SK-N-MC (cell line): ENCODE data around the gene DCLK3.

ENCODE experiments used
- DNase-seq: peaks from one replicate; pipeline ENCODE4 v3.0.0-alpha.2; 2011; ENCODE audit warnings: low read depth, low spot score
- H3K27ac ChIP-seq: fragments of 200-600 bp; sonication (generic); 2 replicates; pipeline ENCODE4 v1.5.1; 2016; ENCODE audit warnings: mixed run types
- H3K36me3 ChIP-seq: fragments of 200-600 bp; sonication (generic); 2 replicates; pipeline ENCODE4 v1.6.1; 2017; ENCODE audit warnings: antibody characterized with exemption, low read length, mixed read lengths; ENCODE audit not compliant: insufficient read depth
- H3K4me3 ChIP-seq: fragments of 200-600 bp; sonication (generic); 2 replicates; pipeline ENCODE4 v1.5.1; 2016
- H3K9ac ChIP-seq: fragments of 200-600 bp; sonication (generic); 2 replicates; pipeline ENCODE4 v1.8.0; 2017; ENCODE audit warnings: mixed run types, mixed read lengths; ENCODE audit not compliant: insufficient read length
- H3K9me3 ChIP-seq: fragments of 200-600 bp; sonication (generic); 2 replicates; pipeline ENCODE4 v1.6.1; 2017; ENCODE audit warnings: low read depth, mild to moderate bottlenecking, antibody characterized with exemption, low read length, moderate library complexity, mixed read lengths
- EZH2 ChIP-seq: fragments of 200-600 bp; sonication (generic); IDR thresholded peaks from one replicate; pipeline ENCODE4 v1.6.1; 2017; ENCODE audit warnings: antibody characterized with exemption
- FOXP2 ChIP-seq: optimal IDR thresholded peaks from 2 replicates; pipeline ENCODE3; 2011; ENCODE audit warnings: mild to moderate bottlenecking, moderate library complexity; ENCODE audit not compliant: insufficient read depth; ENCODE audit errors: extremely low read length, control extremely low read depth
- POLR2AphosphoS5 ChIP-seq: IDR thresholded peaks from 2 replicates; pipeline ENCODE4 v1.6.1; 2012; ENCODE audit warnings: mild to moderate bottlenecking, low read depth, low read length, borderline replicate concordance

The DCLK3 gene

DNA sequence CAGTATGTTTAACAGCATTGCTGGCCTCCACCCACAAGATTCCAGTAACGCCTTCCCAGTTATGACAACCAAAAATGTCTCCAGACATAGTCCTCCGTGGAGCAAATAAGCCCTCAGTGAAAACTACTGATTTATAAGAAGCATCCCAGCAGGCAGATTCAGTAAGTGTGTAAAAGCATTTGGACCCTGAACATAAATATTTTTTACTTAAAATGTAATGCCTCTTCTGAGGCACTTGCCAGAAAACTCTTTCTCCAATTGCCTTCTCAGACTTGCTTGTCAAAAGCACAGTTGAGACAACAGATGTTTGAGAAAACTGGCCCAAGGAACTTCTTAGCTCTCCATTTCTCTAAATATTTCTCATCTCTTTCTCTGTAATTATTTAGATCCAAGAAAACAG lies 31.8 kb upstream of the DCLK3 start:
- no peak overlapping the region for H3K4me3 ChIP-seq
- H3K9ac ChIP-seq: no peak overlapping the region
- H3K27ac ChIP-seq: no peak overlapping the region
- no peaks in the 10 kb centered on the region for H3K9me3 ChIP-seq
- TF ChIP-seq FOXP2 (no peak), EZH2 (no peak), POLR2AphosphoS5 (no peak)
- no peaks in the 10 kb centered on the region for H3K36me3 ChIP-seq
- no peak for DNase-seq

DNA sequence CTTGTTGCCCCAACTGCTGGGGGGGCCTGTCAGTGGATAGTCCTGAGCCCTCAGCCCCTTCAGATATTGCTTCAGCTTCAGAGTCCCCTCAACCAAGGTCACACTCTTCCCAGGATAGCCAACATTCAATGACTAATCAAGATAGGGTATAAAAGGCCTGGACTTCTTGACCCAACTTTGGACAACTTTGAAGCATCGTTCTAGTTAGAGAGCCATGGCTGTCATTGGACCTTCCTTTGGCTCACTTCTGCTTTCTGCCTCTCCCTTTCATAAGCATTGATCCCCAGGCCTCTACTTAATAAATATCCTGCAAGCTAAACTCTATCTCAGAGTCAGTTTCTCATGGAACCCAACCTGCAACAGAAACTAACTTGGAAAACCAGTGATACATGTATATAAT lies 31.3 kb upstream of the DCLK3 start:
- no peak overlapping the region for H3K4me3 ChIP-seq
- H3K9me3 ChIP-seq: no peaks in the 10 kb centered on the region
- no peak for TF ChIP-seq EZH2
- TF ChIP-seq FOXP2: no peak
- no peak for TF ChIP-seq POLR2AphosphoS5
- no peak overlapping the region for H3K9ac ChIP-seq
- H3K36me3 ChIP-seq: no peaks in the 10 kb centered on the region
- no peak for DNase-seq
- no peak overlapping the region for H3K27ac ChIP-seq

GRCh38 chr3:36792342-36792741 lies 28.0 kb upstream of the DCLK3 start:
- Histone ChIP-seq H3K36me3 (no peaks in the 10 kb centered on the region), H3K4me3 (no peak overlapping the region), H3K9me3 (no peaks in the 10 kb centered on the region), H3K27ac (no peak overlapping the region), H3K9ac (no peak overlapping the region)
- no peak for DNase-seq
- TF ChIP-seq EZH2 (no peak), FOXP2 (no peak), POLR2AphosphoS5 (no peak)

- TF ChIP-seq FOXP2 (no peak), POLR2AphosphoS5 (no peak), EZH2 (no peak)
- H3K4me3 ChIP-seq: no peak overlapping the region
- H3K27ac ChIP-seq: no peak overlapping the region
- H3K9ac ChIP-seq: no peak overlapping the region
- H3K36me3 ChIP-seq: no peaks in the 10 kb centered on the region
- H3K9me3 ChIP-seq: no peaks in the 10 kb centered on the region
- no peak for DNase-seq
Observed at GRCh38 chr3:36790765-36791164, 26.4 kb upstream of the DCLK3 start.

DNA sequence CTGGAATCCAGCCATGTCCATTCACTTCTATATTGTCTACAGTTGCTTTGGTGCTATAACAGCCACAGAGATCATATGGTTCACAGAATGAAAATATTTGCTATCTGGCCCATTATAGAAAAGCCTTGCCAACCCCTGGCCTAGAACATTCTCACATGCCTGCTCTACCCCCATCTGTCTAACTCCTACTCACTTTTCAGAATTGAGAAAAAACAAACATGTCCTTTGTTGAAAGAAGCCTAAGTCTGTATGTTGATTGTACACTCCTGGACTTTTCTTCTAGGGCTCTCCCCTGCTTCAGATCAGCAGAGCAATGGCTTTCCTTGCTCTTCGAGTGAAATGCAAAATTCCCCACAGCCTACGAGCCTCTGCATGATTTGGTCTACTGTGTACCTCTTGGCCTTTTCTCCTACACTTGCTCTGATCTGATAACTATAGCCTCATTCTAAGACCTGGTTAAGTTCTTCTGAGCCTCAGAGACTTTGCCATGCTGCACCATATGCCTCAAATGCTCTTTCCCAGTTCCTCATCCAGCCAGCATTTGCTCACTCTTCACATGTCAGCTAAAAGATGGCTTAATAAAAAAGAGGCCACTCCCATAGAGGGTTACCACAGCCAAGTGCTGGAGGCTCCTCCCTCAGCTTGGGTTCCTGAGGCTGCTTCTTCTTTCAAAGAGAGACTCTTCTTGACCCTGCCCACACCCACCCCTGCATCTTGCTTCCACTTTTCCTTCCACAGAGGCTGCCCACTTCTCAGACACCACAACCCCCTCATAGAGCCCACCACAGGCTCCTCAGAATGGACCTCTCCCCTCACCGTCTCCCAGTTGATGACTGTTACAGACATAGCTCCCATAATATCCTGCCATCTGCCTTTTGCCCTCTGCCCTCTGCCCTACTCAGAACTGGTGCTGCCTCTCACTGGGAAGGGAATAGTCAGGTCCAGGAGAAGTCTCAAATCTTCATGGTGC lies 22.9 kb upstream of the DCLK3 start:
- no peak for TF ChIP-seq EZH2
- no peak for TF ChIP-seq FOXP2
- TF ChIP-seq POLR2AphosphoS5: no peak
- Histone ChIP-seq H3K27ac (no peak overlapping the region), H3K9ac (no peak overlapping the region), H3K9me3 (no peaks in the 10 kb centered on the region), H3K4me3 (no peak overlapping the region), H3K36me3 (no peaks in the 10 kb centered on the region)
- no peak for DNase-seq

GRCh38 chr3:36784138-36784635 lies 19.8 kb upstream of the DCLK3 start:
- peak; percentile 22 for DNase-seq

GRCh38 chr3:36777424-36778218 lies 13.3 kb upstream of the DCLK3 start:
- Histone ChIP-seq H3K27ac (no peak overlapping the region), H3K9me3 (no peaks in the 10 kb centered on the region), H3K9ac (no peak overlapping the region), H3K4me3 (no peak overlapping the region), H3K36me3 (no peaks in the 10 kb centered on the region)
- no peak for TF ChIP-seq FOXP2
- DNase-seq: no peak

More at GRCh38 chr3:36784138-36784635, 19.8 kb upstream of the DCLK3 start:
- H3K36me3 ChIP-seq: no peaks in the 10 kb centered on the region
- H3K4me3 ChIP-seq: no peak overlapping the region
- no peak overlapping the region for H3K9ac ChIP-seq
- no peaks in the 10 kb centered on the region for H3K9me3 ChIP-seq
- H3K27ac ChIP-seq: peak overlapping the region; percentile 62; the same call in 1 of the 2 replicates
- no peak for TF ChIP-seq FOXP2
- no peak for TF ChIP-seq POLR2AphosphoS5
- no peak for TF ChIP-seq EZH2

DNA sequence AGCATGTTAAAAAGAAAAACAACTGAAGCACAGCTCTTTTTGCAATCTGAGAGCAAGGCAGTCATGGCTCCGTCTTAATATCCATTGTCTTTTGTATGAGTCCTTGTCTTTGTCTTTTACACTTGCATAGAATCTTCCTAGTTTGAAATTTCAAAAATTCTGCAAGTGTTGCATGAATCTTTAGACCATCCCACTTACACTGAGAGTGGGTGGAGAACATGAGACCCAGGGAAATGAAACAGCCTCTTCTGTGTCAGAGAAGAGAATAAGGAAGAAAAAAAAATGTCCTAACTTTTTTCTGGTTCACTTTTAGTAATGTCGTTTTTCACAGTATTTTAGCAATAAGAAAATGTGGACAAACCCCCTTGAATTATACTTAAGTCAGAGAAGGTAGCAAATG lies 12.1 kb upstream of the DCLK3 start:
- H3K36me3 ChIP-seq: no peaks in the 10 kb centered on the region
- no peak for DNase-seq
- H3K9ac ChIP-seq: no peak overlapping the region
- H3K27ac ChIP-seq: no peak overlapping the region
- H3K9me3 ChIP-seq: no peaks in the 10 kb centered on the region
- TF ChIP-seq POLR2AphosphoS5 (no peak), FOXP2 (no peak), EZH2 (no peak)
- no peak overlapping the region for H3K4me3 ChIP-seq
